Upper lobe of left lung (tissue), 6 donors: ENCODE measurements around the gene VPS39. TPM values are rescaled to one million over a fixed set of nuclear protein-coding genes. Genes with fewer than 3 reads are reported as not detected.

ENCODE experiments used
- ATAC-seq, 2 donors: fragments of 200-7000 bp; cut with Tn5 transposase; one replicate each; pipeline ENCODE4 v1.9.1; 2022; ENCODE audit warnings: mild to moderate bottlenecking in 2 of 2, moderate library complexity in 2 of 2; ENCODE audit not compliant: low FRiP score in 2 of 2
- DNase-seq, 2 donors: peaks; one replicate each; pipeline ENCODE4 v3.0.0-alpha.2; 2019 to 2020
- H3K27ac ChIP-seq, 4 donors: fragments of 200-600 bp; sonication (generic); one replicate each; pipeline ENCODE4 v1.5.1; 2016 to 2019
- H3K27me3 ChIP-seq, 4 donors: fragments of 200-600 bp; sonication (generic); one replicate each; pipeline ENCODE4 v1.5.1; 2017 to 2019
- H3K36me3 ChIP-seq, 4 donors: fragments of 200-600 bp; sonication (generic); one replicate each; pipeline ENCODE4 v1.5.1; 2016 to 2019
- H3K4me1 ChIP-seq, 4 donors: fragments of 200-600 bp; sonication (generic); one replicate each; pipeline ENCODE4 v1.5.1; 2018 to 2019
- H3K4me3 ChIP-seq, 4 donors: fragments of 200-600 bp; sonication (generic); one replicate each; pipeline ENCODE4 v1.5.1; 2017 to 2019; ENCODE audit warnings: mild to moderate bottlenecking in 2 of 4, moderate library complexity in 1 of 4
- H3K9me3 ChIP-seq, 4 donors: fragments of 200-600 bp; sonication (generic); one replicate each; pipeline ENCODE4 v1.5.1; 2018 to 2019
- CTCF ChIP-seq, 6 experiments: fragments of 450-650 bp in 4 of 6; fragments of 200-600 bp in 2 of 6; sonication (generic) in 2 of 6; IDR thresholded peaks; one replicate each; pipeline ENCODE4 v1.5.1; 2016 to 2019; ENCODE audit warnings: antibody characterized with exemption in 6 of 6
- EP300 ChIP-seq, 4 donors: sonication (generic); formaldehyde crosslinking; IDR thresholded peaks; one replicate each; pipeline ENCODE4 v1.5.1; 2017; ENCODE audit warnings: antibody characterized with exemption in 4 of 4, control low read depth in 2 of 4
- POLR2A ChIP-seq, 4 donors: fragments of 450-650 bp; IDR thresholded peaks; one replicate each; pipeline ENCODE4 v1.5.1; 2016 to 2017; ENCODE audit warnings: antibody characterized with exemption in 4 of 4, mild to moderate bottlenecking in 2 of 4
- POLR2AphosphoS5 ChIP-seq, 2 donors: sonication (generic); formaldehyde crosslinking; IDR thresholded peaks; one replicate each; pipeline ENCODE4 v1.5.1; 2017; ENCODE audit warnings: antibody characterized with exemption in 2 of 2
- WGBS, 2 donors: methylation state at CpG; one replicate each; pipeline ENCODE4 v1.1.5; 2017 to 2018; 5-methylcytosine and 5-hydroxymethylcytosine counted together
- total RNA-seq, 6 donors: library from RNA; depleted of rRNA in 4 of 6; stranded (reverse); fragments of >200 nt in 4 of 6; gene quantifications; one replicate each; pipeline versions ENCODE4 v1.1.0 to v1.2.1, GENCODE V29; 2016 to 2021
- donor health status: DM: no; HTN: no; CAD: no; lungs with moderate emphysema.
- donor health status: DM: no; HTN: yes; CAD: no; lungs with severe emphysema.

Gene VPS39
- total RNA-seq, 6 donors from 2014 or later, result 56.4 to 325 (median 85.3) TPM

DNA sequence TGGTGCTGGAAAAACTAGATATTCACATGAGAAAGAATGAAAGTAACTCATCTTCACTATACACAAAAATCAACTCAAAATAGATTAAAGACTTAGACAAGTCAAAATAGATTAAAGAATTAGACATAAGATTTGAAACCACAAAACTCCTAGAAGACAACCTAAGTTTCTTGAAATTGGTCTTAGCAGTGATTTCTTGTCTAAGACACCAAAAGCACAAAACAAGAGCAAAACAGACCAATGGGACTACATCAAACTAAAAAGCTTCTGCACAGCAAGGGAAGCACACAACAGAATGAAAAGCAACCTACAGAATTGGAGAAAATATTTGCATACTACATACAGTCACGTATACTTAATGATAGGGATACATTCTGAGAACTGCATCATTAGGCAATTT is 6.5 kb upstream of the VPS39 start:
- no peak for TF ChIP-seq CTCF (IDR thresholded peaks at IDR 0.05)
- no peak for TF ChIP-seq POLR2A (IDR thresholded peaks at IDR 0.05)
- no peak for TF ChIP-seq POLR2AphosphoS5 (IDR thresholded peaks at IDR 0.05)
- TF ChIP-seq EP300 (IDR thresholded peaks at IDR 0.05), result no peak
- Histone ChIP-seq H3K36me3 (peaks cover 15 to 93% (median 43%) of the 10 kb centered on the region in 4 donors), H3K4me3 (no peak overlapping the region), H3K9me3 (no peaks in the 10 kb centered on the region), H3K27me3 (no peaks in the 10 kb centered on the region), H3K4me1 (peaks cover 0 to 14% (median 3%) of the 10 kb centered on the region in 4 donors), H3K27ac (no peak overlapping the region)
- DNase-seq (no peak), ATAC-seq (no peak)
- 93 to 96% methylated on average over 1 of the region's 1 CpG for WGBS, 2 donors

DNA sequence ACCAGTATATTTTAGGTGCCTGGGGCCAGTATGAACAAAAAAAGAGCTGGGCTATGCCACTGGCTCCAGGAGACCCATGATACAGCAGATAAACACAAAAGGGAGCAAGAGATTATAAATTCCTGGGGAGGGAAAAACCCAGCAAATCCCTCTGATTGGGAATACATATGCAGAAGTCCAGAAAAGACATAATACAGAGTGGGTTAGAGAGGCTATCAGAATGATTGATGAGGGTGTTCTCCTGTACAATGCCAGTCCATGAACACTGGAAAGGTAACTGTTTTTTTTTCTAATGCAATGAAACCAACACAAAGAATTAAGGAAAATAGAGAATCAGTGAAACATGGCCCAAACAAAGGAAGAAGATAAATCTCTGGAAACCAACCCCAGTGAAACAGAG is 5.4 kb upstream of the VPS39 start:
- Histone ChIP-seq H3K36me3 (peaks cover 12 to 84% (median 33%) of the 10 kb centered on the region in 4 donors), H3K9me3 (no peaks in the 10 kb centered on the region), H3K4me1 (peaks cover 0 to 17% (median 4%) of the 10 kb centered on the region in 4 donors), H3K27ac (no peak overlapping the region), H3K27me3 (no peaks in the 10 kb centered on the region), H3K4me3 (no peak overlapping the region)
- DNase-seq, result no peak
- TF ChIP-seq POLR2A (IDR thresholded peaks at IDR 0.05) (no peak), EP300 (IDR thresholded peaks at IDR 0.05) (no peak), POLR2AphosphoS5 (IDR thresholded peaks at IDR 0.05) (no peak), CTCF (IDR thresholded peaks at IDR 0.05) (no peak)
- no peak for ATAC-seq

DNA sequence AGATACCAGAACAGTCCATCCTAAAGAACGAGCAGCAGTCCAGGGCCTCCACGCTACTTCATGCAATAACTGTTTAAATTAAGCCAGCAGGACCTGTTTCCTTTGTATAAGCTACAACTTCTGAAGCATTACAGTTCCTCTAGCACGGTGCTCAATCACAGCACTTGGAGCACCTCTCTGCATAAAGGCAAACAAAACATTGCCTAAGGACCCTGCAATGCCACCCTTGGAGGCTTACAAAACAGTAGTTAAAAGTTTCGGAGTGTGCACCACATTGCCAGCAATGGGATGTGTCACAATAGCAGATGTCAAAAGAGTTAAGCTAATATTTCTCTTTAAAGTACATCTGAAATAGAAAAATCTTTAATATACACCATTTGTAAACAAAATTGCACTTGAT is 2.6 kb upstream of the VPS39 start:
- DNase-seq (peak in 1 of 2 donors; percentile 82), ATAC-seq (peak in 1 of 2 donors; percentile 73)
- WGBS, 2 donors, result 52 to 70% methylated on average over 4 of the region's 4 CpGs
- Histone ChIP-seq H3K36me3 (peaks cover 3 to 57% (median 21%) of the 10 kb centered on the region in 4 donors), H3K27me3 (no peaks in the 10 kb centered on the region), H3K4me1 (peaks cover 10 to 35% (median 25%) of the 10 kb centered on the region in 4 donors), H3K9me3 (no peaks in the 10 kb centered on the region), H3K27ac (peak overlapping the region in 1 of 4 donors; percentile 9), H3K4me3 (no peak overlapping the region)
- TF ChIP-seq POLR2A (IDR thresholded peaks at IDR 0.05), result no peak
- TF ChIP-seq EP300 (IDR thresholded peaks at IDR 0.05), result peak in 1 of 4 donors; percentile 57
- peak; percentile 26 to 46 for TF ChIP-seq POLR2AphosphoS5 (IDR thresholded peaks at IDR 0.05)
- no peak for TF ChIP-seq CTCF (IDR thresholded peaks at IDR 0.05)

DNA sequence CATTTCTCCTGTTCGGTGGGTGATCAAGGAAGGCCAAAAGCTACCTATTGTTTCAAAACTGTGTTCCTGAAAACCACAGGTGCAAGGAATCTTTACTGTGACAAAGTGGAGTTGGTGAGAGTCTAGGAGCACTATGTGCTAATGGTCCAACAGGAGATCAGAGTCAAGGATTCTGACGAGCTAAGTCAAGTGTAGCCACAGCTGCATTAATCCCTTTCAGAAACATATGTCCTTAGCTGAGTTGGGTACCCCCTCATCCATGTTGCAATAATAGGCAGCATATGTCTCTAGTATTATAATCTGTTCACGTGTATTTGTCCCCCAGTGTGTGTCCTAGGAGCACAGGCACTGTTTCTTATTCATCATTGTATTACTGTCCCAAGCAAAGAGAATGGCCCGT is 1.7 kb downstream of the VPS39 start:
- no peak overlapping the region for H3K27ac ChIP-seq
- ATAC-seq, result no peak
- H3K9me3 ChIP-seq, result no peaks in the 10 kb centered on the region
- H3K36me3 ChIP-seq, result peaks cover 0 to 19% (median 4%) of the 10 kb centered on the region in 4 donors
- 63 to 67% methylated on average over 4 of the region's 4 CpGs for WGBS, 2 donors
- no peak for TF ChIP-seq POLR2AphosphoS5 (IDR thresholded peaks at IDR 0.05)
- TF ChIP-seq CTCF (IDR thresholded peaks at IDR 0.05), result no peak
- no peak for TF ChIP-seq EP300 (IDR thresholded peaks at IDR 0.05)
- TF ChIP-seq POLR2A (IDR thresholded peaks at IDR 0.05), result no peak
- no peak for DNase-seq
- H3K4me1 ChIP-seq, result peaks cover 10 to 43% (median 28%) of the 10 kb centered on the region in 4 donors
- no peaks in the 10 kb centered on the region for H3K27me3 ChIP-seq
- peak overlapping the region in 2 of 4 donors; percentile 87 to 92 for H3K4me3 ChIP-seq

GRCh38 chr15:42203891-42204290 is 4.2 kb downstream of the VPS39 start:
- no peaks in the 10 kb centered on the region for H3K27me3 ChIP-seq
- ATAC-seq, result no peak
- peaks cover 10 to 30% (median 25%) of the 10 kb centered on the region in 4 donors for H3K4me1 ChIP-seq
- WGBS, 2 donors, result 90 to 93% methylated on average over 3 of the region's 3 CpGs
- H3K27ac ChIP-seq, result no peak overlapping the region
- H3K36me3 ChIP-seq, result peaks cover 0 to 7% (median 2%) of the 10 kb centered on the region in 4 donors
- no peak for DNase-seq
- H3K9me3 ChIP-seq, result no peaks in the 10 kb centered on the region
- no peak overlapping the region for H3K4me3 ChIP-seq
- TF ChIP-seq POLR2AphosphoS5 (IDR thresholded peaks at IDR 0.05) (no peak), EP300 (IDR thresholded peaks at IDR 0.05) (no peak), POLR2A (IDR thresholded peaks at IDR 0.05) (no peak), CTCF (IDR thresholded peaks at IDR 0.05) (no peak)
